Measurements from ENCODE around the gene METTL3. TPM values are rescaled to one million over a fixed set of nuclear protein-coding genes. Genes with fewer than 3 reads are reported as not detected.

METTL3 gene
- total and polyA plus RNA-seq, 2 of the 13 experiments (the other 11 are each of a cell fraction or from before 2014, with no cell fraction given), result 123 to 130 TPM

DNA sequence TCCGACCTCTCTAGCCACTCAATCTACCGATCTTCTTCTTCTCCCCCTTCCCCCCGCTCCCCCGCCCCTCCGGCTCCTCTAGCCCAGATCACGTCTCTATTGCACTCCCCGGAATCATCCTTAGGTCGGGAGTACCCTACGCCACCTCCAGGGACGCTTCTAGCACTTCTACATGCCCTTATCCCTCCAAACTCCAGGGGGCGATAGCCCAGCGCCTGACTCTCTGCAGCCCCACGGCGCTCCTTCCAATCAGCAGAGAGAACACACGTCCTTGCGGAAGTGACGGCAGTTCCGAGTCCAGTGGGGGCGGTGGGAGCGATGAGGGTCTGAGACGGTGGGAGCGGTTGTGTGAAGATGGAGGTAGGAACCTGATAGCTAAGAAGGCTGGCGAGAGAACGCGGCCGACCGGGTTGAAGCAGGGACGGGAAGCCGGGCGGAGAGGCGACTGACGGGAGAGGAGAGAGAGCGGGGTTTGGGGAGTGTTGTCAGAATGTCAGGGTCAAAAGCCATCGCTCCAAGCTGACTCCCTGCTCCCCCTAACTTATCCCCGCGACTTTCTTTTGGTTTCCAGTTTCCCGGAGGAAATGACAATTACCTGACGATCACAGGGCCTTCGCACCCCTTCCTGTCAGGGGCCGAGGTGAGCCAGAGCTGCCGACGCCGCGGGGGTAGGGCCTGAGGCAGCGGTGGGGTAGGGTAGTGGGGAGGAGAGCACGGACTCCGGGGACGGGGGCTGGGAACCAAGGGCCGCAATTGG lies 34.0 kb downstream of the METTL3 start, which contains the start of the genes RAB2B and TOX4 (continued):
- TF ChIP-seq, protein P1, sequence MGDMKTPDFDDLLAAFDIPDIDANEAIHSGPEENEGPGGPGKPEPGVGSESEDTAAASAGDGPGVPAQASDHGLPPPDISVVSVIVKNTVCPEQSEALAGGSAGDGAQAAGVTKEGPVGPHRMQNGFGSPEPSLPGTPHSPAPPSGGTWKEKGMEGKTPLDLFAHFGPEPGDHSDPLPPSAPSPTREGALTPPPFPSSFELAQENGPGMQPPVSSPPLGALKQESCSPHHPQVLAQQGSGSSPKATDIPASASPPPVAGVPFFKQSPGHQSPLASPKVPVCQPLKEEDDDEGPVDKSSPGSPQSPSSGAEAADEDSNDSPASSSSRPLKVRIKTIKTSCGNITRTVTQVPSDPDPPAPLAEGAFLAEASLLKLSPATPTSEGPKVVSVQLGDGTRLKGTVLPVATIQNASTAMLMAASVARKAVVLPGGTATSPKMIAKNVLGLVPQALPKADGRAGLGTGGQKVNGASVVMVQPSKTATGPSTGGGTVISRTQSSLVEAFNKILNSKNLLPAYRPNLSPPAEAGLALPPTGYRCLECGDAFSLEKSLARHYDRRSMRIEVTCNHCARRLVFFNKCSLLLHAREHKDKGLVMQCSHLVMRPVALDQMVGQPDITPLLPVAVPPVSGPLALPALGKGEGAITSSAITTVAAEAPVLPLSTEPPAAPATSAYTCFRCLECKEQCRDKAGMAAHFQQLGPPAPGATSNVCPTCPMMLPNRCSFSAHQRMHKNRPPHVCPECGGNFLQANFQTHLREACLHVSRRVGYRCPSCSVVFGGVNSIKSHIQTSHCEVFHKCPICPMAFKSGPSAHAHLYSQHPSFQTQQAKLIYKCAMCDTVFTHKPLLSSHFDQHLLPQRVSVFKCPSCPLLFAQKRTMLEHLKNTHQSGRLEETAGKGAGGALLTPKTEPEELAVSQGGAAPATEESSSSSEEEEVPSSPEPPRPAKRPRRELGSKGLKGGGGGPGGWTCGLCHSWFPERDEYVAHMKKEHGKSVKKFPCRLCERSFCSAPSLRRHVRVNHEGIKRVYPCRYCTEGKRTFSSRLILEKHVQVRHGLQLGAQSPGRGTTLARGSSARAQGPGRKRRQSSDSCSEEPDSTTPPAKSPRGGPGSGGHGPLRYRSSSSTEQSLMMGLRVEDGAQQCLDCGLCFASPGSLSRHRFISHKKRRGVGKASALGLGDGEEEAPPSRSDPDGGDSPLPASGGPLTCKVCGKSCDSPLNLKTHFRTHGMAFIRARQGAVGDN (CRISPR knock-in tag; IDR thresholded peaks at IDR 0.05), result peak; percentile 87
- TF ChIP-seq ZEB1 (IDR thresholded peaks at IDR 0.05; ENCODE audit: insufficient replicate concordance, low read depth), result peak; percentile 69
- TF ChIP-seq, protein P2, sequence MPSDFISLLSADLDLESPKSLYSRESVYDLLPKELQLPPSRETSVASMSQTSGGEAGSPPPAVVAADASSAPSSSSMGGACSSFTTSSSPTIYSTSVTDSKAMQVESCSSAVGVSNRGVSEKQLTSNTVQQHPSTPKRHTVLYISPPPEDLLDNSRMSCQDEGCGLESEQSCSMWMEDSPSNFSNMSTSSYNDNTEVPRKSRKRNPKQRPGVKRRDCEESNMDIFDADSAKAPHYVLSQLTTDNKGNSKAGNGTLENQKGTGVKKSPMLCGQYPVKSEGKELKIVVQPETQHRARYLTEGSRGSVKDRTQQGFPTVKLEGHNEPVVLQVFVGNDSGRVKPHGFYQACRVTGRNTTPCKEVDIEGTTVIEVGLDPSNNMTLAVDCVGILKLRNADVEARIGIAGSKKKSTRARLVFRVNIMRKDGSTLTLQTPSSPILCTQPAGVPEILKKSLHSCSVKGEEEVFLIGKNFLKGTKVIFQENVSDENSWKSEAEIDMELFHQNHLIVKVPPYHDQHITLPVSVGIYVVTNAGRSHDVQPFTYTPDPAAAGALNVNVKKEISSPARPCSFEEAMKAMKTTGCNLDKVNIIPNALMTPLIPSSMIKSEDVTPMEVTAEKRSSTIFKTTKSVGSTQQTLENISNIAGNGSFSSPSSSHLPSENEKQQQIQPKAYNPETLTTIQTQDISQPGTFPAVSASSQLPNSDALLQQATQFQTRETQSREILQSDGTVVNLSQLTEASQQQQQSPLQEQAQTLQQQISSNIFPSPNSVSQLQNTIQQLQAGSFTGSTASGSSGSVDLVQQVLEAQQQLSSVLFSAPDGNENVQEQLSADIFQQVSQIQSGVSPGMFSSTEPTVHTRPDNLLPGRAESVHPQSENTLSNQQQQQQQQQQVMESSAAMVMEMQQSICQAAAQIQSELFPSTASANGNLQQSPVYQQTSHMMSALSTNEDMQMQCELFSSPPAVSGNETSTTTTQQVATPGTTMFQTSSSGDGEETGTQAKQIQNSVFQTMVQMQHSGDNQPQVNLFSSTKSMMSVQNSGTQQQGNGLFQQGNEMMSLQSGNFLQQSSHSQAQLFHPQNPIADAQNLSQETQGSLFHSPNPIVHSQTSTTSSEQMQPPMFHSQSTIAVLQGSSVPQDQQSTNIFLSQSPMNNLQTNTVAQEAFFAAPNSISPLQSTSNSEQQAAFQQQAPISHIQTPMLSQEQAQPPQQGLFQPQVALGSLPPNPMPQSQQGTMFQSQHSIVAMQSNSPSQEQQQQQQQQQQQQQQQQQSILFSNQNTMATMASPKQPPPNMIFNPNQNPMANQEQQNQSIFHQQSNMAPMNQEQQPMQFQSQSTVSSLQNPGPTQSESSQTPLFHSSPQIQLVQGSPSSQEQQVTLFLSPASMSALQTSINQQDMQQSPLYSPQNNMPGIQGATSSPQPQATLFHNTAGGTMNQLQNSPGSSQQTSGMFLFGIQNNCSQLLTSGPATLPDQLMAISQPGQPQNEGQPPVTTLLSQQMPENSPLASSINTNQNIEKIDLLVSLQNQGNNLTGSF (CRISPR knock-in tag; IDR thresholded peaks at IDR 0.05), result peak; percentile 82; the same call in 1 of the 2 replicates
- TF ChIP-seq, protein P3, sequence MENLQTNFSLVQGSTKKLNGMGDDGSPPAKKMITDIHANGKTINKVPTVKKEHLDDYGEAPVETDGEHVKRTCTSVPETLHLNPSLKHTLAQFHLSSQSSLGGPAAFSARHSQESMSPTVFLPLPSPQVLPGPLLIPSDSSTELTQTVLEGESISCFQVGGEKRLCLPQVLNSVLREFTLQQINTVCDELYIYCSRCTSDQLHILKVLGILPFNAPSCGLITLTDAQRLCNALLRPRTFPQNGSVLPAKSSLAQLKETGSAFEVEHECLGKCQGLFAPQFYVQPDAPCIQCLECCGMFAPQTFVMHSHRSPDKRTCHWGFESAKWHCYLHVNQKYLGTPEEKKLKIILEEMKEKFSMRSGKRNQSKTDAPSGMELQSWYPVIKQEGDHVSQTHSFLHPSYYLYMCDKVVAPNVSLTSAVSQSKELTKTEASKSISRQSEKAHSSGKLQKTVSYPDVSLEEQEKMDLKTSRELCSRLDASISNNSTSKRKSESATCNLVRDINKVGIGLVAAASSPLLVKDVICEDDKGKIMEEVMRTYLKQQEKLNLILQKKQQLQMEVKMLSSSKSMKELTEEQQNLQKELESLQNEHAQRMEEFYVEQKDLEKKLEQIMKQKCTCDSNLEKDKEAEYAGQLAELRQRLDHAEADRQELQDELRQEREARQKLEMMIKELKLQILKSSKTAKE (CRISPR knock-in tag; IDR thresholded peaks at IDR 0.05; ENCODE audit: borderline replicate concordance), result no peak; the same call in none of the 2 replicates
- TF ChIP-seq ZNF549 (CRISPR knock-in tag; IDR thresholded peaks at IDR 0.05), result no peak
- TF ChIP-seq YY1 (IDR thresholded peaks at IDR 0.05; ENCODE audit: insufficient read depth, insufficient replicate concordance, low read depth, low read length), result peak; percentile 85
- TF ChIP-seq ZNF20 (CRISPR knock-in tag; IDR thresholded peaks at IDR 0.05), result no peak
- peak; percentile 97 for TF ChIP-seq RBM39 (IDR thresholded peaks at IDR 0.05; ENCODE audit: low read depth, low read length, poor library complexity, severe bottlenecking)
- TF ChIP-seq BRD4 (CRISPR knock-in tag; IDR thresholded peaks at IDR 0.05), result 0 out of 2 replicates have a peak, but pooled peaks have one; percentile 73
- no peak for TF ChIP-seq SRSF4 (IDR thresholded peaks at IDR 0.05; ENCODE audit: low read depth, low read length, poor library complexity, severe bottlenecking)
- TF ChIP-seq RNF2 (conservative IDR thresholded peaks at IDR 0.05; ENCODE audit: low read depth), result no peak
- no peak for TF ChIP-seq NR2F1 (CRISPR knock-in tag; IDR thresholded peaks at IDR 0.05)
- 0 out of 2 replicates have a peak, but pooled peaks have one; percentile 47 for TF ChIP-seq ZSCAN22 (CRISPR knock-in tag; IDR thresholded peaks at IDR 0.05)
- TF ChIP-seq ZNF607 (CRISPR knock-in tag; IDR thresholded peaks at IDR 0.05; ENCODE audit: borderline replicate concordance), result 0 out of 2 replicates have a peak, but pooled peaks have one; percentile 1
- TF ChIP-seq ZNF101 (CRISPR knock-in tag; IDR thresholded peaks at IDR 0.05; ENCODE audit: borderline replicate concordance, low read depth), result no peak
- no peak for TF ChIP-seq ZNF570 (CRISPR knock-in tag; IDR thresholded peaks at IDR 0.05; ENCODE audit: borderline replicate concordance)
